Measurements from ENCODE around the gene ALDH18A1. TPM values are rescaled to one million over a fixed set of nuclear protein-coding genes. Genes with fewer than 3 reads are reported as not detected.

Gene ALDH18A1
- total RNA-seq, 2 experiments from 2014 or later = 46.8 to 48.7 TPM

GRCh38 chr10:95565336-95565735, 91.2 kb downstream of the ALDH18A1 start:
- Mint-ChIP-seq H3K27me3 (peaks cover 19% of the 10 kb centered on the region), H3K4me3 (no peak overlapping the region), H3K36me3 (no peaks in the 10 kb centered on the region), H3K27ac (no peak overlapping the region), H3K4me1 (peaks cover 2% of the 10 kb centered on the region), H3K9me3 (no peaks in the 10 kb centered on the region)
- DNase-seq (no peak), ATAC-seq (ENCODE audit: low read depth) (no peak)
- POLR2A ChIA-PET = no interaction called here

GRCh38 chr10:95564291-95564690, 92.2 kb downstream of the ALDH18A1 start:
- no peak for DNase-seq
- Mint-ChIP-seq H3K27ac (no peak overlapping the region), H3K4me3 (no peak overlapping the region), H3K4me1 (peaks cover 8% of the 10 kb centered on the region), H3K36me3 (no peaks in the 10 kb centered on the region), H3K9me3 (no peaks in the 10 kb centered on the region), H3K27me3 (peaks cover 29% of the 10 kb centered on the region)
- ATAC-seq (ENCODE audit: low read depth) = no peak
- POLR2A ChIA-PET = no interaction called here

GRCh38 chr10:95562341-95562965, 94.1 kb downstream of the ALDH18A1 start:
- no peaks in the 10 kb centered on the region for H3K36me3 Mint-ChIP-seq
- ATAC-seq (ENCODE audit: low read depth) = no peak
- H3K27ac Mint-ChIP-seq = no peak overlapping the region
- POLR2A ChIA-PET = interaction anchor here (0.7 kb wide), 1 partner anchor 20 kb away, joined by 3 read pairs; no protein-coding TSS in a partner anchor
- no peak for DNase-seq
- peaks cover 8% of the 10 kb centered on the region for H3K4me1 Mint-ChIP-seq
- no peaks in the 10 kb centered on the region for H3K9me3 Mint-ChIP-seq
- peaks cover 37% of the 10 kb centered on the region for H3K27me3 Mint-ChIP-seq
- H3K4me3 Mint-ChIP-seq = no peak overlapping the region

GRCh38 chr10:95561864-95562177, 94.7 kb downstream of the ALDH18A1 start:
- POLR2A ChIA-PET = no interaction called here
- Mint-ChIP-seq H3K4me1 (peaks cover 8% of the 10 kb centered on the region), H3K9me3 (no peaks in the 10 kb centered on the region), H3K4me3 (peak overlapping the region; percentile 80), H3K27me3 (peaks cover 37% of the 10 kb centered on the region), H3K36me3 (no peaks in the 10 kb centered on the region), H3K27ac (no peak overlapping the region)
- DNase-seq (no peak), ATAC-seq (ENCODE audit: low read depth) (no peak)

GRCh38 chr10:95561177-95561863, 95.2 kb downstream of the ALDH18A1 start, which contains the start of gene SORBS1:
Gene SORBS1 (minus strand): TSS chr10:95561371. CDS start chr10:95441135, 120,236 bp downstream.
- Mint-ChIP-seq H3K9me3 (no peaks in the 10 kb centered on the region), H3K36me3 (no peaks in the 10 kb centered on the region), H3K27me3 (peaks cover 40% of the 10 kb centered on the region), H3K27ac (peak within 1 kb of the TSS; percentile 79), H3K4me3 (peak within 1 kb of the TSS; percentile 90), H3K4me1 (peaks cover 8% of the 10 kb centered on the region)
- POLR2A ChIA-PET = no interaction called here
- ATAC-seq (ENCODE audit: low read depth) (peak; percentile 100), DNase-seq (peak; percentile 91)

- Mint-ChIP-seq H3K36me3 (no peaks in the 10 kb centered on the region), H3K4me3 (peak overlapping the region; percentile 90), H3K27me3 (peaks cover 34% of the 10 kb centered on the region), H3K27ac (peak overlapping the region; percentile 79), H3K4me1 (peaks cover 8% of the 10 kb centered on the region), H3K9me3 (no peaks in the 10 kb centered on the region)
- POLR2A ChIA-PET = no interaction called here
- DNase-seq (peak; percentile 54), ATAC-seq (ENCODE audit: low read depth) (peak; percentile 20)
These were observed 96.0 kb downstream of the ALDH18A1 start for GRCh38 chr10:95560278-95561176.

- ATAC-seq (ENCODE audit: low read depth) (no peak), DNase-seq (no peak)
- Mint-ChIP-seq H3K27me3 (peaks cover 31% of the 10 kb centered on the region), H3K27ac (no peak overlapping the region), H3K4me1 (peaks cover 8% of the 10 kb centered on the region), H3K36me3 (no peaks in the 10 kb centered on the region), H3K4me3 (peak overlapping the region; percentile 90), H3K9me3 (no peaks in the 10 kb centered on the region)
- POLR2A ChIA-PET = no interaction called here
These were observed 96.6 kb downstream of the ALDH18A1 start for GRCh38 chr10:95559896-95560277.

- POLR2A ChIA-PET = no interaction called here
- H3K27me3 Mint-ChIP-seq = peaks cover 31% of the 10 kb centered on the region
- H3K4me1 Mint-ChIP-seq = peaks cover 8% of the 10 kb centered on the region
- no peak overlapping the region for H3K27ac Mint-ChIP-seq
- H3K4me3 Mint-ChIP-seq = peak overlapping the region; percentile 51
- H3K9me3 Mint-ChIP-seq = no peaks in the 10 kb centered on the region
- H3K36me3 Mint-ChIP-seq = no peaks in the 10 kb centered on the region
- DNase-seq (no peak), ATAC-seq (ENCODE audit: low read depth) (no peak)
These were observed 97.0 kb downstream of the ALDH18A1 start for GRCh38 chr10:95559471-95559870.

- ATAC-seq (ENCODE audit: low read depth) = no peak
- no peak overlapping the region for H3K27ac Mint-ChIP-seq
- no peaks in the 10 kb centered on the region for H3K9me3 Mint-ChIP-seq
- peaks cover 31% of the 10 kb centered on the region for H3K27me3 Mint-ChIP-seq
- H3K36me3 Mint-ChIP-seq = no peaks in the 10 kb centered on the region
- peaks cover 8% of the 10 kb centered on the region for H3K4me1 Mint-ChIP-seq
- no peak overlapping the region for H3K4me3 Mint-ChIP-seq
- no peak for DNase-seq
- POLR2A ChIA-PET = no interaction called here
These were observed 97.8 kb downstream of the ALDH18A1 start for GRCh38 chr10:95558593-95559320.

- POLR2A ChIA-PET = no interaction called here
- Mint-ChIP-seq H3K27ac (no peak overlapping the region), H3K9me3 (no peaks in the 10 kb centered on the region), H3K4me3 (no peak overlapping the region), H3K27me3 (peaks cover 28% of the 10 kb centered on the region), H3K4me1 (peaks cover 8% of the 10 kb centered on the region), H3K36me3 (no peaks in the 10 kb centered on the region)
- DNase-seq (no peak), ATAC-seq (ENCODE audit: low read depth) (no peak)
These were observed 99.3 kb downstream of the ALDH18A1 start for GRCh38 chr10:95556994-95557767.
